KOPT-K1 (cell line): ENCODE measurements around the gene GCNA.
"Not testable (repeated sequence)": the region's sequence is repeated elsewhere in the genome, so short reads cannot be mapped to it uniquely, and the experiment has no call there.

Experiments used
- H3K27ac ChIP-seq: fragments of 200-600 bp; sonication (generic); 2 replicates; pipeline ENCODE4 v1.5.1; 2016; ENCODE audit warnings: antibody characterized with exemption, mild to moderate bottlenecking, low read depth, low read length; ENCODE audit not compliant: poor library complexity, severe bottlenecking
- H3K36me3 ChIP-seq: fragments of 200-600 bp; sonication (generic); 2 replicates; pipeline ENCODE4 v1.5.1; 2017; ENCODE audit warnings: antibody characterized with exemption, mild to moderate bottlenecking, low read length, moderate library complexity; ENCODE audit not compliant: insufficient read depth
- H3K9me3 ChIP-seq: fragments of 200-600 bp; sonication (generic); 2 replicates; pipeline ENCODE4 v1.5.1; 2017; ENCODE audit warnings: antibody characterized with exemption, low read length, mild to moderate bottlenecking; ENCODE audit not compliant: insufficient read depth, poor library complexity, severe bottlenecking

The GCNA gene

DNA sequence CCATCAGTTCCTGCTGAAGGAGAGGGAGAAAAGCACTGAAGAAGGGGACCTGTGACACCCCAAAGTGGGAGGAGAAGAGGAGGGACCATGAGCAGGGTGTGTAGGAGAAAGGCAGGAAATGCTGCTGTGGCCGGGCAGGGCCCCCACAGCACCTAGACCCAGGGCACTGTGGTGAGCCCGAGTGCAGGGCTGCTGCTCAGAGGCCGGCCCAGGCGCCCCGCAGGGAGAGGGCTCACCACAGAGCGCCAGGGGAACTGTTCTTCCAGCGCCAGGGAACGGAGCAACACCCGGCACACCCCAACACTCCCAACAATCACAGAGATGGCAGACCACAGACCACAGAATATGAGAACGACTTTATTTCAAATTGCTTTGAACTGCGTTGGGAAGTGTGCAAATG is 84.4 kb downstream of the GCNA start:
- not testable (repeated sequence) for H3K9me3 ChIP-seq, H3K36me3 ChIP-seq, H3K27ac ChIP-seq
